ENCODE results near the gene PSME2. TPM values are rescaled to one million over a fixed set of nuclear protein-coding genes. Genes with fewer than 3 reads are reported as not detected.

The PSME2 gene
- total and polyA plus RNA-seq, 9 of the 15 experiments (the other 6 are each of a cell fraction or from before 2014, with no cell fraction given): 111 to 579 (median 159) TPM

DNA sequence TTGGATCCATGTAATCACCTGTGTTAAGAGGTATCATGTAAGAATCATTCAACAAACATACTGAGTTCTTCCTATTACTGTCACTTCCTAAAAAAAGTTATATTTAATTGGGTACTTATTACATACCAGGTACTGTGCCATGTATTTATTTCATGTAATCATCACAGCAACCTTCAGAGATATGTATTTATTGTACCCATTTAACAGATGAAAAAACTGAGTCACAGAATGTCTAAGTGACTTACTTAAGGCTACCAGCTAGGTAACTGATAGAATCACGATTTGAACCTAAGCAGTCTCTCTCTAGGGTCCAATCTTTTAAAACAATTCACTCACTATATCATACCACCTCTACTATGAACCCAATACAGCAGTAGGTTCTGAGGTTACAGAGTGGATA lies 2.0 kb downstream of the PSME2 start:
- in situ Hi-C loops (cut with MboI) (no loop called here), intact Hi-C loops (cut with micrococcal nuclease) (loop anchor here (10.0 kb wide), 1 partner anchor 50 kb away; the partner anchor contains the start of gene PCK2)
- Histone ChIP-seq H3K4me1 (replicated peaks in 1 of 2; ENCODE audit: control insufficient read depth in 2 of 2, insufficient read depth in 2 of 2, low read length in 2 of 2) (peaks cover 33 to 51% of the 10 kb centered on the region in 2 experiments; a peak in 4 of 5 replicates), H3K4me2 (ENCODE audit: insufficient read depth, low read length) (no peak overlapping the region), H2AFZ (ENCODE audit: low read depth, low read length) (no peak overlapping the region), H3K27ac (ENCODE audit: extremely low read depth, low read depth, low read length) (no peak overlapping the region), H3K9ac (ENCODE audit: insufficient read depth in 1 of 2, low read depth in 2 of 2, low read length in 2 of 2) (no peak overlapping the region), H3K9me1 (ENCODE audit: control insufficient read depth, insufficient read depth, low read length) (peaks cover 5% of the 10 kb centered on the region), H3K4me3 (no peak overlapping the region), H3K79me2 (ENCODE audit: control insufficient read depth, insufficient read depth, low read length) (peaks cover 54% of the 10 kb centered on the region), H3K36me3 (ENCODE audit: control insufficient read depth, insufficient read depth, low read length) (peaks cover 36% of the 10 kb centered on the region; the same call in 2 of the 3 replicates), H3K9me3 (replicated peaks; ENCODE audit: control insufficient read depth, insufficient read depth, low read depth, low read length) (no peaks in the 10 kb centered on the region), H3K27me3 (ENCODE audit: control insufficient read depth in 2 of 2, insufficient read depth in 2 of 2, low read length in 2 of 2) (no peaks in the 10 kb centered on the region), H4K20me1 (replicated peaks; ENCODE audit: control insufficient read depth, insufficient read depth, low read length) (no peaks in the 10 kb centered on the region)
- no peak for ATAC-seq
- no peak for DNase-seq (ENCODE audit: extremely low read depth in 1 of 4, low spot score in 3 of 4)
- no peak for FAIRE-seq
- POLR2A ChIA-PET: no interaction called here
- CTCF ChIA-PET (ENCODE audit: low intra/inter-chr PET ratio): no interaction called here
- BruUV-seq (replicated peaks): no TSS peak
- WGBS (ENCODE audit: insufficient coverage, low coverage, missing lambda C conversion rate): 47% methylated on average over 1 of the region's 1 CpG
- TF ChIP-seq KDM1A (IDR thresholded peaks at IDR 0.05) (peak; percentile 72 to 77), HDAC2 (IDR thresholded peaks at IDR 0.05) (peak; percentile 58; the same call in 1 of the 2 replicates), RBM25 (IDR thresholded peaks at IDR 0.05; ENCODE audit: low read depth, low read length, severe bottlenecking) (peak; percentile 96), SRSF7 (optimal IDR thresholded peaks at IDR 0.05; ENCODE audit: low read depth, low read length) (no peak), ZNF124 (CRISPR knock-in tag; IDR thresholded peaks at IDR 0.05) (no peak), DIDO1 (tag; IDR thresholded peaks at IDR 0.05; ENCODE audit: low read depth) (no peak), FOXP1 (CRISPR knock-in tag; IDR thresholded peaks at IDR 0.05) (no peak), NONO (IDR thresholded peaks at IDR 0.05; ENCODE audit: low read depth in 2 of 2, low read length in 1 of 2) (no peak), CBX3 (IDR thresholded peaks at IDR 0.05; ENCODE audit: borderline replicate concordance in 1 of 2, low read length in 2 of 2) (no peak), BCOR (IDR thresholded peaks at IDR 0.05) (peak; percentile 90), HMG20B (CRISPR knock-in tag; IDR thresholded peaks at IDR 0.05) (no peak), SAFB2 (IDR thresholded peaks at IDR 0.05; ENCODE audit: borderline replicate concordance, low read depth, low read length, severe bottlenecking) (no peak), MYC (IDR thresholded peaks at IDR 0.05; ENCODE audit: low read depth, low read length) (no peak), MYC (CRISPR knock-in tag; IDR thresholded peaks at IDR 0.05; ENCODE audit: borderline replicate concordance, low read depth) (no peak), MCM5 (IDR thresholded peaks at IDR 0.05; ENCODE audit: low read depth) (no peak)
- TF ChIP-seq, protein P1, sequence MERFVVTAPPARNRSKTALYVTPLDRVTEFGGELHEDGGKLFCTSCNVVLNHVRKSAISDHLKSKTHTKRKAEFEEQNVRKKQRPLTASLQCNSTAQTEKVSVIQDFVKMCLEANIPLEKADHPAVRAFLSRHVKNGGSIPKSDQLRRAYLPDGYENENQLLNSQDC (CRISPR knock-in tag; IDR thresholded peaks at IDR 0.05): no peak
- TF ChIP-seq, protein P2, sequence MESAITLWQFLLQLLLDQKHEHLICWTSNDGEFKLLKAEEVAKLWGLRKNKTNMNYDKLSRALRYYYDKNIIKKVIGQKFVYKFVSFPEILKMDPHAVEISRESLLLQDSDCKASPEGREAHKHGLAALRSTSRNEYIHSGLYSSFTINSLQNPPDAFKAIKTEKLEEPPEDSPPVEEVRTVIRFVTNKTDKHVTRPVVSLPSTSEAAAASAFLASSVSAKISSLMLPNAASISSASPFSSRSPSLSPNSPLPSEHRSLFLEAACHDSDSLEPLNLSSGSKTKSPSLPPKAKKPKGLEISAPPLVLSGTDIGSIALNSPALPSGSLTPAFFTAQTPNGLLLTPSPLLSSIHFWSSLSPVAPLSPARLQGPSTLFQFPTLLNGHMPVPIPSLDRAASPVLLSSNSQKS (CRISPR knock-in tag; IDR thresholded peaks at IDR 0.05): no peak
- TF ChIP-seq, protein P3, sequence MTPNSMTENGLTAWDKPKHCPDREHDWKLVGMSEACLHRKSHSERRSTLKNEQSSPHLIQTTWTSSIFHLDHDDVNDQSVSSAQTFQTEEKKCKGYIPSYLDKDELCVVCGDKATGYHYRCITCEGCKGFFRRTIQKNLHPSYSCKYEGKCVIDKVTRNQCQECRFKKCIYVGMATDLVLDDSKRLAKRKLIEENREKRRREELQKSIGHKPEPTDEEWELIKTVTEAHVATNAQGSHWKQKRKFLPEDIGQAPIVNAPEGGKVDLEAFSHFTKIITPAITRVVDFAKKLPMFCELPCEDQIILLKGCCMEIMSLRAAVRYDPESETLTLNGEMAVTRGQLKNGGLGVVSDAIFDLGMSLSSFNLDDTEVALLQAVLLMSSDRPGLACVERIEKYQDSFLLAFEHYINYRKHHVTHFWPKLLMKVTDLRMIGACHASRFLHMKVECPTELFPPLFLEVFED (CRISPR knock-in tag; conservative IDR thresholded peaks at IDR 0.05): no peak
- TF ChIP-seq, protein P4, sequence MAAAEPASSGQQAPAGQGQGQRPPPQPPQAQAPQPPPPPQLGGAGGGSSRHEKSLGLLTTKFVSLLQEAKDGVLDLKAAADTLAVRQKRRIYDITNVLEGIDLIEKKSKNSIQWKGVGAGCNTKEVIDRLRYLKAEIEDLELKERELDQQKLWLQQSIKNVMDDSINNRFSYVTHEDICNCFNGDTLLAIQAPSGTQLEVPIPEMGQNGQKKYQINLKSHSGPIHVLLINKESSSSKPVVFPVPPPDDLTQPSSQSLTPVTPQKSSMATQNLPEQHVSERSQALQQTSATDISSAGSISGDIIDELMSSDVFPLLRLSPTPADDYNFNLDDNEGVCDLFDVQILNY (CRISPR knock-in tag; IDR thresholded peaks at IDR 0.05): no peak
- TF ChIP-seq, protein P5, sequence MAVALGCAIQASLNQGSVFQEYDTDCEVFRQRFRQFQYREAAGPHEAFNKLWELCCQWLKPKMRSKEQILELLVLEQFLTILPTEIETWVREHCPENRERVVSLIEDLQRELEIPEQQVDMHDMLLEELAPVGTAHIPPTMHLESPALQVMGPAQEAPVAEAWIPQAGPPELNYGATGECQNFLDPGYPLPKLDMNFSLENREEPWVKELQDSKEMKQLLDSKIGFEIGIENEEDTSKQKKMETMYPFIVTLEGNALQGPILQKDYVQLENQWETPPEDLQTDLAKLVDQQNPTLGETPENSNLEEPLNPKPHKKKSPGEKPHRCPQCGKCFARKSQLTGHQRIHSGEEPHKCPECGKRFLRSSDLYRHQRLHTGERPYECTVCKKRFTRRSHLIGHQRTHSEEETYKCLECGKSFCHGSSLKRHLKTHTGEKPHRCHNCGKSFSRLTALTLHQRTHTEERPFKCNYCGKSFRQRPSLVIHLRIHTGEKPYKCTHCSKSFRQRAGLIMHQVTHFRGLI (CRISPR knock-in tag; IDR thresholded peaks at IDR 0.05): no peak

Data from K562 (cell line).